GM12891 (cell line): ENCODE data around the gene GFI1.

ENCODE experiments used
- DNase-seq: peaks from one replicate; pipeline ENCODE4 v3.0.0; 2011; ENCODE audit warnings: low spot score; ENCODE audit not compliant: insufficient read length
- FAIRE-seq: peaks from 2 replicates; lab custom pipeline; 2011; peaks lifted over from hg19 to GRCh38; lab: Jason Lieb, UNC
- PAX5 ChIP-seq: IDR thresholded peaks from 2 replicates; pipeline ENCODE4 v1.6.1; 2011; ENCODE audit warnings: low read length, moderate library complexity, mild to moderate bottlenecking; ENCODE audit not compliant: insufficient read depth, severe bottlenecking
- POLR2A ChIP-seq: IDR thresholded peaks from 2 replicates; pipeline ENCODE4 v1.6.1; 2011; ENCODE audit warnings: low read depth, low read length, control low read depth
- POLR2AphosphoS5 ChIP-seq: IDR thresholded peaks from 2 replicates; pipeline ENCODE4 v1.6.1; 2011; ENCODE audit warnings: low read depth, low read length, control low read depth
- POU2F2 ChIP-seq: IDR thresholded peaks from 2 replicates; pipeline ENCODE4 v1.6.1; 2011; ENCODE audit warnings: low read depth, mild to moderate bottlenecking, control low read depth, low read length, moderate library complexity
- SPI1 ChIP-seq: IDR thresholded peaks from 2 replicates; pipeline ENCODE4 v1.6.1; 2011; ENCODE audit warnings: low read depth, low read length, control low read depth
- TAF1 ChIP-seq: IDR thresholded peaks from 2 replicates; pipeline ENCODE4 v1.6.1; 2011; ENCODE audit warnings: low read depth, low read length, control low read depth

Gene GFI1

GRCh38 chr1:92464588-92465255 is 22.0 kb downstream of the GFI1 start:
- DNase-seq = no peak
- no peak for FAIRE-seq
- no peak for TF ChIP-seq POLR2AphosphoS5
- no peak for TF ChIP-seq TAF1
- TF ChIP-seq SPI1 = no peak
- TF ChIP-seq PAX5 = no peak
- no peak for TF ChIP-seq POU2F2
- TF ChIP-seq POLR2A = no peak

GRCh38 chr1:92461364-92462097 is 25.2 kb downstream of the GFI1 start:
- DNase-seq = no peak
- TF ChIP-seq PAX5 (no peak), POLR2A (no peak), TAF1 (no peak), POLR2AphosphoS5 (no peak), POU2F2 (no peak), SPI1 (no peak)
- peak; percentile 83 for FAIRE-seq

GRCh38 chr1:92459871-92460320 is 26.8 kb downstream of the GFI1 start:
- DNase-seq = no peak
- TF ChIP-seq SPI1 (no peak), TAF1 (no peak), PAX5 (no peak), POLR2AphosphoS5 (no peak), POU2F2 (no peak), POLR2A (no peak)
- FAIRE-seq = peak; percentile 80

- FAIRE-seq (no peak), DNase-seq (no peak)
- TF ChIP-seq POU2F2 = no peak
- no peak for TF ChIP-seq POLR2A
- TF ChIP-seq TAF1 = no peak
- TF ChIP-seq POLR2AphosphoS5 = no peak
- TF ChIP-seq SPI1 = no peak
Observed at GRCh38 chr1:92458146-92458545, 28.6 kb downstream of the GFI1 start.

GRCh38 chr1:92447976-92448375 is 38.7 kb downstream of the GFI1 start:
- no peak for TF ChIP-seq PAX5
- TF ChIP-seq TAF1 = no peak
- no peak for TF ChIP-seq POLR2AphosphoS5
- TF ChIP-seq SPI1 = no peak
- TF ChIP-seq POLR2A = no peak
- no peak for TF ChIP-seq POU2F2
- FAIRE-seq (no peak), DNase-seq (no peak)

GRCh38 chr1:92447033-92447681 is 39.6 kb downstream of the GFI1 start:
- TF ChIP-seq POU2F2 (no peak), TAF1 (no peak), POLR2A (no peak), POLR2AphosphoS5 (no peak), PAX5 (no peak)

GRCh38 chr1:92446546-92446945 is 40.2 kb downstream of the GFI1 start:
- DNase-seq (no peak), FAIRE-seq (no peak)
- no peak for TF ChIP-seq POU2F2
- no peak for TF ChIP-seq SPI1
- TF ChIP-seq POLR2AphosphoS5 = no peak
- no peak for TF ChIP-seq PAX5
- TF ChIP-seq POLR2A = no peak
- no peak for TF ChIP-seq TAF1

More at GRCh38 chr1:92447033-92447681, 39.6 kb downstream of the GFI1 start:
- FAIRE-seq (no peak), DNase-seq (no peak)

- TF ChIP-seq PAX5 = no peak
- TF ChIP-seq POU2F2 = no peak
- TF ChIP-seq SPI1 = no peak
- TF ChIP-seq POLR2AphosphoS5 = no peak
- no peak for TF ChIP-seq TAF1
- TF ChIP-seq POLR2A = no peak
- no peak for DNase-seq
Observed at GRCh38 chr1:92445865-92446264, 40.9 kb downstream of the GFI1 start.

GRCh38 chr1:92444351-92444750 is 42.4 kb downstream of the GFI1 start:
- no peak for FAIRE-seq

More at GRCh38 chr1:92445865-92446264, 40.9 kb downstream of the GFI1 start:
- no peak for FAIRE-seq

More at GRCh38 chr1:92444351-92444750, 42.4 kb downstream of the GFI1 start:
- no peak for DNase-seq
- TF ChIP-seq TAF1 (no peak), POU2F2 (no peak)
